HG03439 (cell line): ENCODE results near the gene DDX53.

Source experiments
- ATAC-seq: cut with Tn5 transposase; IDR thresholded peaks from one replicate; pipeline ENCODE4 v1.9.1; 2021; ENCODE audit warnings: mild to moderate bottlenecking, moderate library complexity; ENCODE audit not compliant: unreplicated experiment

DDX53 gene

DNA sequence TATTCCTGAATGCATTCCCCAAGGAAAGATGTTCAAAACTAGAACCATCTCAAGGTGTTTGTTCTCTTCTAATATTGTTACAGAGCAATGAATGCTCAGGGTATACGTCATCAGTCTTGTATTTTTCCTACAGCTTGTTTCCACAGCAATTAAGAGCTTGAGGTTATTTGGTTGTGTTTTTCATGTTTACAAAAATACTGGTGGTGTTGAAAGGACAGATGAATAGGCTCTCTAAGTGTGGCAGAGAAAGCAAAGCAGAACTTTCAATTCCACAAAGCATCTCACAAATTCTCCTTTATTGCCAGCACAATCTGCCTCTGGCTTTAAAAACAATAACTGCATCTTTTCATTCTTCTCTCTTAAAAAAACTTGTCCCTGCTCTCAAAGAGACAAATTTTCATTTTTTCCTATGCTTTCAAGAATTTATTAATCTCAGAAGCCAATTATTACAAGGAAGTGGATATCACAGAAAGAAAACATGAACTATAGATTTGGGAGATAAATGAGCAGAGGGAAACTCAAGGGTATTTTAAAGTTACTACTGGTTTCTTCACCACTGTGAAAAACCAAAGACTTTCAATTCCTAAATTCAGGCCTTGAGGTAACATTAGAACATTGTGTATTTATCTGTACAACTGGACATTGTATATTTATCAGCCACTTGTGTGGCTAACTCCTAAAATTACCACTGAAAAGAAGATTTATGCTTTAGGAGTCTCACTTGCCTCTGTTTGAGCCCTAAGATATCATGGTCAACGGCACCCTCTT lies 49.2 kb downstream of the DDX53 start:
- no peak for ATAC-seq

GRCh38 chrX:23052324-23052723 lies 52.6 kb downstream of the DDX53 start:
- no peak for ATAC-seq
